SK-N-MC (cell line): ENCODE results near the gene TBK1.

Experiments used
- EZH2 ChIP-seq: fragments of 200-600 bp; sonication (generic); IDR thresholded peaks from one replicate; pipeline ENCODE4 v1.6.1; 2017; ENCODE audit warnings: antibody characterized with exemption
- FOXP2 ChIP-seq: optimal IDR thresholded peaks from 2 replicates; pipeline ENCODE3; 2011; ENCODE audit warnings: mild to moderate bottlenecking, moderate library complexity; ENCODE audit not compliant: insufficient read depth; ENCODE audit errors: extremely low read length, control extremely low read depth
- POLR2AphosphoS5 ChIP-seq: IDR thresholded peaks from 2 replicates; pipeline ENCODE4 v1.6.1; 2012; ENCODE audit warnings: mild to moderate bottlenecking, low read depth, low read length, borderline replicate concordance

GRCh38 chr12:64486657-64487056, 34.7 kb downstream of the TBK1 start:
- TF ChIP-seq EZH2 (no peak), POLR2AphosphoS5 (no peak), FOXP2 (no peak)
